ENCODE data around the gene PTPRM. TPM values are rescaled to one million over a fixed set of nuclear protein-coding genes. Genes with fewer than 3 reads are reported as not detected.

Gene PTPRM
- total RNA-seq, 2 donors from 2014 or later: 53.4 to 64.7 TPM

DNA sequence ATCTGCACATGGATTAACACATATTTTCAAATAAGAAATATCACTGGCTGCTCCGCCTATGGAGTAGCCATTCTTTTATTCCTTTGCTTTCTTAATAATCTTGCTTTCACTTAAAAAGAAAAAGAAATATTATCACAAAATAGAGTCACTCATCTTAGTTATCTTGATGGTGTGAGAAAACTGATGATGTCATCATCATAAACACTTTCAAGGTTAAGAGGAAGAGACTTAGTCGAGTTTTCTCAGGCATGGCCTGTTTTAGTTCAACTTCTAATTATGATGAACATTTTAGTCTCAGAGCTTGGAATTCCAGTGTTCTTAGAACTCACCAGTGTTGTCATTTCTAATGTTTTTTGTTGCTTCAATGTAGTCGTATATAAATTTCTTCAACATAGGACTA is 506.1 kb downstream of the PTPRM start:
- no peak for DNase-seq (ENCODE audit: low spot score)
- intact Hi-C loops (cut with DNase I): no loop called here

GRCh38 chr18:8080092-8080491 is 513.0 kb downstream of the PTPRM start:
- DNase-seq (ENCODE audit: low spot score): no peak
- intact Hi-C loops (cut with DNase I): no loop called here

DNA sequence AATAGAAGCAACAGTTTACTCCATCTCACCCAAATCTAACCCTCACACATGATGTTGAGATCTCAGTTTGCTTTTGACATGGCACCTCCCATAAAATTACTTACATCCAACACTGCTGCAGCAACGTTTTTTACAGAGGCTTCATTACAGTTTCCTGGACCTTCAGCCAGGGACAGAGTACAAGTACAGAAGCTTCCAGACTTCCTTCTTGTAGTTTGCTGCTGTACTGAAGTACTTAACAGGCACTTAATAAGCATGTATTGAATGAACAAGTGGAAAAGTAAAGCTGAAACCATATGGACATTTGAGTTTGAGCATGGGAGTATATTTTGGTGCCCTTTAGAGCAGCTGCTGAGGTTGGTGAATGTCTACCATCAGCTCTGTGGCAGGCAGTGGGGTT is 514.2 kb downstream of the PTPRM start:
- DNase-seq (ENCODE audit: low spot score): no peak
- intact Hi-C loops (cut with DNase I): no loop called here

DNA sequence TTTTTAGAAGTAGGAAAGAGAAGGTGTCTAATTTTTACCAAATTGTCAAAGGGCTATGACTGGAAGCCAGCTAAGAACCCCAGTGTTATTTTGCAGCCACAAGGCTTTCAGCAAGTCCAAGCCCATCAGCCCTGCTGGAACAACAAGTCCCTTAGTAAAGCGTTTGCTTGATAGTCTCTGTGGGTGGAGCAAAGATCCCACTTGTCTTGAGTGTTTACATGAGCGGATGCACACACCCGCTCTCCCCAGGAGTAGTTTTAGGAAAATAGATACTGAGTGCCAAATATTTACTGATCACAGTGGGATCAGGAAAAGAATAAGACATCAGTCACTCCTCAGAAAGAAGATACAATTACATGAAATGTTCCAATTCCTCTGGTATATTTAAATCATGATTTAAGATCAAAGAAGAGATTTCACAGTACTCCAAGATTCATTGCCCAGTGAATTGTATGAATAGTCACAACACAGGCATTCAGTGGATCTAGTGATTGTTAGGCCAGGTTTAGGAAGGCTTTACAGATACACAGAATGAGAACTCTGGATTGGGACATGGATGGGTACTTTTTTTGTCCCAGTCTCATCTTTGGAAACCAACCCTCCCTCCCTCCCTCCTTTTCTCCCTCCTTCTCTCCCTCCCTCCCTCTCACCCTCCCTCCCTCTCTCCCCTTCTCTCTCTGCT is 514.9 kb downstream of the PTPRM start:
- intact Hi-C loops (cut with DNase I): no loop called here
- no peak for DNase-seq (ENCODE audit: low spot score)

GRCh38 chr18:8084160-8084559 is 517.0 kb downstream of the PTPRM start:
- no peak for DNase-seq (ENCODE audit: low spot score)
- intact Hi-C loops (cut with DNase I): no loop called here

- intact Hi-C loops (cut with DNase I): no loop called here
These were observed 521.5 kb downstream of the PTPRM start for GRCh38 chr18:8088626-8089025.

GRCh38 chr18:8091035-8091434 is 523.9 kb downstream of the PTPRM start:
- no peak for DNase-seq (ENCODE audit: low spot score)
- intact Hi-C loops (cut with DNase I): loop anchor here in 1 of 2 donors (10.0 kb wide), 1 partner anchor 1414 kb away; no protein-coding TSS in a partner anchor

More at GRCh38 chr18:8088626-8089025, 521.5 kb downstream of the PTPRM start:
- no peak for DNase-seq (ENCODE audit: low spot score)

DNA sequence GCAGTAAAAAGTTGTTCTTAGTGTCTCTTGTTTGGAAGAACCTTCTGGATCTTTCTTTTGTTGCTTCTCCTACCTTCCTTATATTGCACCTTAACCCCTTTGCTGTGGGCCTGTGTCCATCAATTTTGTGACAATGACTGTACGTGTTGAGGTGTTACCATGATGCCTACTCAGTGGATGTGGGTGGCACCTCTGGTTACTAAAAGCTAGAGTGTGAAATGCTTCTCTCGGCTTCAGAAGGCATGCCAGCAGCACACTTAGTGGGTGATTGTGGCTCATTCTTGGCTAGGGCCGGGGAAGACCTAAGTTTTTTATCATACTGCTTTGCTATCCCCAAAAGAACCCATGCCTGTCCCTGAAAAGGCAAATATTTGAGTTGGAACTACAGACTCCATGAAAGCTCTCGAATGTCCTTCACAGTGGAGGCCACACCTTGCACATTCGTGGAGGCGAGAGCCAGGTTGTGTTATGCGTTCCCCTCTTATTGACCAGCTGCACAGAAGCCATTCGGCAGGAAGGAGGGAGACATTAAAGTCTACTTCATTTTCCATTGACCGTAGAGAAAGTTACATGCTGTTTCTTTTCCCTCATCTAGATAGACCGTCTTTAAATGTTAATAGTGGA is 528.9 kb downstream of the PTPRM start:
- intact Hi-C loops (cut with DNase I): loop anchor here in 1 of 2 donors (10.0 kb wide), 1 partner anchor 1409 kb away; no protein-coding TSS in a partner anchor
- DNase-seq (ENCODE audit: low spot score): no peak

- intact Hi-C loops (cut with DNase I): loop anchor here in 1 of 2 donors (10.0 kb wide), 1 partner anchor 1407 kb away; no protein-coding TSS in a partner anchor
- DNase-seq (ENCODE audit: low spot score): no peak
These were observed 530.3 kb downstream of the PTPRM start for GRCh38 chr18:8097399-8097798.

DNA sequence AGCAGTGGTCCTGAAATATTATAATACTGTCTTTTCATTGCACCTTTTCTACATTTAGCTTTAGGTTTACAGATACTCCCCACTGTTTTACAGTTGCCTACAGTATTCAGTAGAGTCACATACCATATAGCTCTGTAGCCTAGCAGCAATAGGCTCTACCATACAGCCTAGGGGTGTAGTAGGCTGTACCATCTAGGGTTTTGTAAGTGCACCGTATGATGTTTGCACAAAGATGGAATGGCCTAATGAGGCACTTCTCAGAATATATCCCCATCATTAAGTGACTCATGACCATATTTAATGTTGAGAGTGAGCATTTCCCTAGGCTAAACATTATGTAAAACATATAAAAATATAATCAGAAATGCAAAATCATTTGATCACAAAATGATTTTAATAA is 530.8 kb downstream of the PTPRM start:
- intact Hi-C loops (cut with DNase I): loop anchor here in 1 of 2 donors (10.0 kb wide), 1 partner anchor 1407 kb away; no protein-coding TSS in a partner anchor
- no peak for DNase-seq (ENCODE audit: low spot score)

DNA sequence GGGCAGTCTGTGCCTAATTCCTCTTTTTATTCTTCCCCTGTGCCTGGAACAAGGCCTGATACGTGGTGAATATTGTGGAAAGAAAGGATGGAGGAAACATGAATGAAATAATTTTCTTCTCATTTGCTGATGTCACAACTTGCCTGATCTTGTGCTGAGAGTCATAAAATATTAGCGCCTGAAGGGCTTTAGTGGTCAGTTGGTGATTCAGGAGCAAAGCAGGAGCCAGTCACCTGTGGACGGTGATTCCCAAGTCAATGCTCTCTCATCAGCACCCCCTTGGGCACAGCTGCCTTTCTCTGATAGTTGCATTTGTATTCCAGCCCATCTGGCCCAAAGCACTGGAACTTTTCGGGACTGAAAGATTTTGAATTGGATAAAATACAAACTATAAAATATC is 539.5 kb downstream of the PTPRM start:
- intact Hi-C loops (cut with DNase I): no loop called here

DNA sequence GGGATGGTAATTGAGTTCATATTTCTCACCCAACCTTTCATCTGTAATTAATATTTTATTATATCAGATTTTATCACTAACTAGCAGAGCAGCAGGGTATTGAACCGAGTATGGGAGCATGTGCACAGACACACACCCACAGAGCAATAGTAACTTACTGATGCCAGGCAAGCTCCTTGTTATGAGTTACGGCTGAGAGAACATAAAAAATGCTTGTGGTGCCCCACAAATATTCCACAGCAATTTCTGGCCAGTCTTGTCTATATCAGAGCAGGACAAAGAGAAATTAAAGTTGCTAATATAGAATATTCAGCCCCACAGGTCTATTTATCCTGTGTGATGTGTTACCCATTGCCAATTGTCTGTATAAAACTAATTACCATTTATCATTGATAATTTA is 540.3 kb downstream of the PTPRM start:
- DNase-seq (ENCODE audit: low spot score): no peak
- intact Hi-C loops (cut with DNase I): no loop called here

More for the DNA sequence above, 539.5 kb downstream of the PTPRM start:
- no peak for DNase-seq (ENCODE audit: low spot score)

DNA sequence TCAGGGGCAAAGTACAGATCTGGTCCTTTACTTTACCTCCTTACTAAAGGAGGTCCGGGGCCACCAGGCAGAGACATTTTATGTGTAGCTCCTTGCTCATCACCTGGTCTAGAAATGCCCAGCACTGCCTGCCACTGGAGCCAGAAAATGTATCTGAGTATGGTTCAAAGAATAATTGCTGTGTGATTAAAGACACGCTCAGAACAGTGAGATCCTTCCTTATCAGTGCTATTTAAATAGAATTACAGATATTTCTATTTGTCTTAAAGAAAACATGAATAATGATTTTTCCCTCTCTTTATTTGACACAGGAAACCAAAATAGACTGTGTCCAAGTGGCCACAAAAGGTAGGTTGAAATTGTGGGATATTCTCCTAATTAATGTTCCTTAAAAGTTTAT is 547.4 kb downstream of the PTPRM start:
- no peak for DNase-seq (ENCODE audit: low spot score)
- intact Hi-C loops (cut with DNase I): no loop called here

DNA sequence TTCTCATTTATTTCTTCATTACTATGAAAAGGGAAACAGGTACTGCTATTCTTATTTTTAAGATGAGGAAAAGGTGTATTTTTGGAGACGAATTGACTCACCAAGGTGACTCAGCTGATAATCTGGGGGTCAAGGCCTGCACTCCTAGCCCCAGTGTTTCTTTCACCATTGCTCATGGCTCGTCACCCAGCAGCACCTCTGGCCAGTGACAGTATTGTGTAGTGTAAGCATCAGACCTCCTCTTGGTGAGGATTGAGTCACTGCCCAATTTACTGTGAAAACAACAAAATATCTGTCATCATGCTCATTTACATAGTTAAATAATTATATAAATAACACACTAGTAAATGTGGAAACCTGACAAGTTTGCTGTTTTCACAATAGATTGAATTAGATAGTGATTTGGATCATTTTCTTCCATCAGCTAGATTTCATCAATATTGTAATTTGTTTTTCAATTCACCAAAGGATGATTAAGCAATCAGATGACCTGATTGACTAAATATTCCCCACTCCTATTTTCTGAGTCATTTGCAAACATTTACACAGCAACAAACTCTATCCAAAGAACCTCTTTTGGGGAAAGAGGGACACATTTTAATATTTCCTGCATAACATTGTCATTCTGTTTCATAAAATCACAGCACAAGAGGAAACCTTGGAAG is 549.4 kb downstream of the PTPRM start:
- no peak for DNase-seq (ENCODE audit: low spot score)
- intact Hi-C loops (cut with DNase I): loop anchor here in 1 of 2 donors (1.0 kb wide), 1 partner anchor 13 kb away; no protein-coding TSS in a partner anchor

- DNase-seq (ENCODE audit: low spot score): no peak
- intact Hi-C loops (cut with DNase I): loop anchor here in 1 of 2 donors (1.0 kb wide), 1 partner anchor 14 kb away; no protein-coding TSS in a partner anchor
These were observed 549.9 kb downstream of the PTPRM start for GRCh38 chr18:8117006-8117371.

DNA sequence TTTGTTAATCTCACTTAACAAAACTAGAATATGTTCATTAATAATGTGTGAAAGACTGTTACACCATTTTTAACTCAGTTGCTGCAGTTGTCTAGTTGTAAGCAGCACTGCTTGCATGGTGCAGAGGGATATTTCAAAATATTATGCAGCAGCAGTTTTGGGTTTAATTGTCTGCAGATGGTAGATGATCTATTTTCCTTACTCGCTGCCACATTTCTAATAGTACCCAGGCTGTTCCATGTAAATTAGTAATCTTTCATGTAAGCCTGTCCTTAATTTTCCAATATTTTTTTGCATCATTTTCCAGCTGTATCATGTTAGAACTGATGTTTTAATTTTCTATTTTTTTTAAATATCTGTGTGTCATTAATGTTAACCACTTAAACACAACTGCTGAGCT is 554.0 kb downstream of the PTPRM start:
- intact Hi-C loops (cut with DNase I): no loop called here
- no peak for DNase-seq (ENCODE audit: low spot score)

DNA sequence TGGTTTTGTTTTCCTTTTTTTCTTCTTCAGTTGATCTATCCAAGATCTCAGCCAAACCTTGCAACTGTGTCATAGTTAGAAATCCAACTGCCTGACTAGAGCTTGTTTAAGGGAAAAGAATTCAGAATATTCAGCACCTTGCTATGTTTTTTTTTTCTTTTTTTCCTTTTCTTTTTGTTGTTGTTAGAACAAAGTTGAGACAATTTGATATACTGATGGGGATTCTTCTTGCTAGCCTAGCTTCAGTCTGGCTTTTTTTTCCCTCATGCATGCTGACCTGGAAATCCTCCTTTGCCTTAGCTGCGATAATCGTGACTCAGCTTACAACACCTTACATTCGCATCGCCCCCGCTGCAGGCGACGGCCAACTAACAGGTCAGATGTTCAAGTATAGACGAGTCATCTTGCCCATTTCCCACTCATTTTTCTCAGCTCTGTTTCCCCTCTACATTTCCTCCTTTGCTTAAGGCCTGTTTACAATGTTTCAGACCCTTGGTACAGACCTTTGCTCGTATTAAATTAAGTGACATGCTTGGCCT is 554.9 kb downstream of the PTPRM start:
- intact Hi-C loops (cut with DNase I): no loop called here

GRCh38 chr18:8124232-8125146 is 557.4 kb downstream of the PTPRM start:
- intact Hi-C loops (cut with DNase I): no loop called here
- DNase-seq (ENCODE audit: low spot score): no peak

More for the DNA sequence above, 554.9 kb downstream of the PTPRM start:
- DNase-seq (ENCODE audit: low spot score): no peak

GRCh38 chr18:8130096-8130495 is 563.0 kb downstream of the PTPRM start:
- intact Hi-C loops (cut with DNase I): no loop called here
- no peak for DNase-seq (ENCODE audit: low spot score)
